HEK293 (cell line): ENCODE measurements around the gene SNX10.
A peak's percentile ranks its signal among the peaks of the same experiment; 100 is the strongest.

Experiments used
- CTCF ChIP-seq: fragments of 450-650 bp; formaldehyde crosslinking; IDR thresholded peaks from 2 replicates; pipeline ENCODE4 v1.5.1; 2016; ENCODE audit warnings: missing biosample characterization, missing genetic modification characterization
- PATZ1 ChIP-seq: fragments of 450-650 bp; formaldehyde crosslinking; IDR thresholded peaks from 2 replicates; pipeline ENCODE4 v1.5.1; 2016; ENCODE audit warnings: missing biosample characterization, missing genetic modification characterization
- YY1 ChIP-seq: fragments of 450-650 bp; formaldehyde crosslinking; IDR thresholded peaks from 2 replicates; pipeline ENCODE4 v1.5.1; 2018; ENCODE audit warnings: missing biosample characterization, missing genetic modification characterization
- ZBTB20 ChIP-seq: fragments of 450-650 bp; formaldehyde crosslinking; IDR thresholded peaks from 2 replicates; pipeline ENCODE4 v1.5.1; 2016; ENCODE audit warnings: missing biosample characterization, missing genetic modification characterization
- ZNF18 ChIP-seq: fragments of 450-650 bp; formaldehyde crosslinking; IDR thresholded peaks from 2 replicates; pipeline ENCODE4 v1.5.1; 2016; ENCODE audit warnings: missing biosample characterization, missing genetic modification characterization
- ZNF211 ChIP-seq: fragments of 450-650 bp; formaldehyde crosslinking; IDR thresholded peaks from 2 replicates; pipeline ENCODE4 v1.5.1; 2016; ENCODE audit warnings: low read depth, missing biosample characterization, missing genetic modification characterization
- ZNF274 ChIP-seq, 2 experiments: fragments of 200-500 bp in 1 of 2; fragments of 450-650 bp in 1 of 2; sonication (Bioruptor generic) in 1 of 2; formaldehyde crosslinking in 1 of 2; IDR thresholded peaks; 2 replicates each; pipeline versions ENCODE4 v1.5.1 to v1.6.1; 2014 to 2016; ENCODE audit warnings: borderline replicate concordance in 1 of 2, inconsistent platforms in 1 of 2, low read length in 1 of 2, missing biosample characterization in 1 of 2, missing genetic modification characterization in 1 of 2
- ZNF394 ChIP-seq: fragments of 450-650 bp; formaldehyde crosslinking; IDR thresholded peaks from 2 replicates; pipeline ENCODE4 v1.5.1; 2016; ENCODE audit warnings: missing biosample characterization, missing genetic modification characterization, mild to moderate bottlenecking, moderate library complexity, borderline replicate concordance

GRCh38 chr7:26397796-26398426, 106.2 kb downstream of the SNX10 start:
- no peak for TF ChIP-seq YY1 (tag by site-specific recombination)
- TF ChIP-seq ZNF274 (IDR thresholded peaks at IDR 0.05; ENCODE audit: low read length) = no peak
- TF ChIP-seq ZNF274 (tag by site-specific recombination; IDR thresholded peaks at IDR 0.05; ENCODE audit: borderline replicate concordance) = no peak
- no peak for TF ChIP-seq ZBTB20 (tag by site-specific recombination)
- TF ChIP-seq ZNF394 = no peak
- peak; percentile 50; the same call in 1 of the 2 replicates for TF ChIP-seq CTCF (tag by site-specific recombination)
- TF ChIP-seq PATZ1 (tag by site-specific recombination) = no peak
- no peak for TF ChIP-seq ZNF18
- no peak for TF ChIP-seq ZNF211 (tag by site-specific recombination)
